Mesendoderm (in vitro differentiated cells): Measurements from ENCODE around the gene LRIG1.

Experiments used
- DNase-seq: peaks from one replicate; pipeline ENCODE4 v3.0.0; 2013
- H2AK5ac ChIP-seq: 2 replicates; pipeline ENCODE4 v1.6.1; 2013; ENCODE audit warnings: low read length, inconsistent platforms
- H2BK120ac ChIP-seq: 2 replicates; pipeline ENCODE4 v1.6.1; 2013; ENCODE audit warnings: low read depth, mild to moderate bottlenecking, low read length, moderate library complexity, mixed read lengths
- H2BK15ac ChIP-seq: replicated peaks from 2 replicates; pipeline ENCODE4 v1.6.1; 2013; ENCODE audit warnings: low read depth, mild to moderate bottlenecking, moderate library complexity
- H2BK5ac ChIP-seq: 2 replicates; pipeline ENCODE4 v1.6.1; 2013; ENCODE audit warnings: low read length, inconsistent platforms
- H3K18ac ChIP-seq: 2 replicates; pipeline ENCODE4 v1.6.1; 2013; ENCODE audit warnings: mild to moderate bottlenecking, low read length, mixed read lengths
- H3K23ac ChIP-seq: one replicate; pipeline ENCODE4 v1.6.1; 2013; ENCODE audit warnings: low read length
- H3K27ac ChIP-seq: 2 replicates; pipeline ENCODE4 v1.5.1; 2013; ENCODE audit warnings: low read depth, mild to moderate bottlenecking, inconsistent platforms, low read length, moderate library complexity
- H3K27me3 ChIP-seq: 2 replicates; pipeline ENCODE4 v1.6.1; 2013; ENCODE audit warnings: low read length, control low read depth, mild to moderate bottlenecking, inconsistent platforms; ENCODE audit not compliant: insufficient read depth, poor library complexity
- H3K36me3 ChIP-seq: 2 replicates; pipeline ENCODE4 v1.6.1; 2013; ENCODE audit warnings: low read length, inconsistent platforms; ENCODE audit not compliant: control insufficient read depth, insufficient read depth
- H3K4ac ChIP-seq: one replicate; pipeline ENCODE4 v1.6.1; 2013; ENCODE audit warnings: low read depth, mild to moderate bottlenecking, low read length, moderate library complexity
- H3K4me1 ChIP-seq: 2 replicates; pipeline ENCODE4 v1.6.1; 2013; ENCODE audit warnings: low read depth, low read length, inconsistent platforms; ENCODE audit not compliant: control insufficient read depth
- H3K4me2 ChIP-seq: 2 replicates; pipeline ENCODE4 v1.6.1; 2013; ENCODE audit warnings: low read length
- H3K4me3 ChIP-seq: 2 replicates; pipeline ENCODE4 v1.5.1; 2013; ENCODE audit warnings: mild to moderate bottlenecking, low read length
- H3K56ac ChIP-seq: one replicate; pipeline ENCODE4 v1.6.1; 2013; ENCODE audit warnings: low read length
- H3K79me1 ChIP-seq: 2 replicates; pipeline ENCODE4 v1.6.1; 2013; ENCODE audit warnings: low read length, inconsistent platforms
- H3K79me2 ChIP-seq: 2 replicates; pipeline ENCODE4 v1.6.1; 2013; ENCODE audit warnings: mild to moderate bottlenecking, low read length; ENCODE audit not compliant: control insufficient read depth, insufficient read depth
- H3K9ac ChIP-seq: 2 replicates; pipeline ENCODE4 v1.6.1; 2013; ENCODE audit warnings: low read length, inconsistent platforms
- H4K5ac ChIP-seq: one replicate; pipeline ENCODE4 v1.6.1; 2013; ENCODE audit warnings: low read length
- H4K8ac ChIP-seq: one replicate; pipeline ENCODE4 v1.6.1; 2013; ENCODE audit warnings: low read depth, mild to moderate bottlenecking, control low read depth, low read length, moderate library complexity
- WGBS: extraction: QIAGEN DNeasy Blood & Tissue Kit; methylation state at CpG from one replicate; pipeline ENCODE4 v1.1.7; 2013; ENCODE audit warnings: low lambda C conversion rate, missing lambda C conversion rate; ENCODE audit not compliant: insufficient coverage; ENCODE audit errors: extremely low coverage; 5-methylcytosine and 5-hydroxymethylcytosine counted together

LRIG1 gene

GRCh38 chr3:66432767-66433521 lies 67.9 kb downstream of the LRIG1 start:
- no peak overlapping the region for H3K27ac ChIP-seq
- no peak overlapping the region for H4K5ac ChIP-seq

GRCh38 chr3:66432041-66432766 lies 68.6 kb downstream of the LRIG1 start:
- H2AK5ac ChIP-seq: no peak overlapping the region
- peaks cover 29% of the 10 kb centered on the region for H3K79me2 ChIP-seq
- no peak overlapping the region for H3K4me3 ChIP-seq
- H3K79me1 ChIP-seq: peaks cover 35% of the 10 kb centered on the region
- H3K4me2 ChIP-seq: no peak overlapping the region
- WGBS: no CpG with 5 or more reads among the region's 11 CpGs
- no peak overlapping the region for H3K56ac ChIP-seq
- H2BK120ac ChIP-seq: no peak overlapping the region
- H2BK15ac ChIP-seq: no peak overlapping the region
- peaks cover 21% of the 10 kb centered on the region for H3K4me1 ChIP-seq
- DNase-seq: no peak
- H3K18ac ChIP-seq: no peak overlapping the region
- H3K23ac ChIP-seq: no peak overlapping the region
- H4K8ac ChIP-seq: no peak overlapping the region
- H3K27ac ChIP-seq: no peak overlapping the region
- H2BK5ac ChIP-seq: no peak overlapping the region
- H3K9ac ChIP-seq: no peak overlapping the region
- H3K36me3 ChIP-seq: no peaks in the 10 kb centered on the region
- H4K5ac ChIP-seq: no peak overlapping the region
- H3K4ac ChIP-seq: no peak overlapping the region
- H3K27me3 ChIP-seq: no peaks in the 10 kb centered on the region

More at GRCh38 chr3:66432767-66433521, 67.9 kb downstream of the LRIG1 start:
- Histone ChIP-seq H3K56ac (no peak overlapping the region), H3K4ac (no peak overlapping the region), H2BK120ac (no peak overlapping the region), H3K4me1 (peaks cover 23% of the 10 kb centered on the region), H3K4me3 (no peak overlapping the region), H3K18ac (no peak overlapping the region), H3K27me3 (no peaks in the 10 kb centered on the region), H2BK5ac (no peak overlapping the region), H3K23ac (no peak overlapping the region), H3K79me2 (peaks cover 29% of the 10 kb centered on the region), H3K36me3 (no peaks in the 10 kb centered on the region), H2BK15ac (no peak overlapping the region), H4K8ac (no peak overlapping the region), H3K9ac (no peak overlapping the region), H2AK5ac (no peak overlapping the region), H3K4me2 (no peak overlapping the region), H3K79me1 (peaks cover 35% of the 10 kb centered on the region)
- no peak for DNase-seq
- WGBS: no CpG with 5 or more reads among the region's 9 CpGs

GRCh38 chr3:66431494-66431893 lies 69.3 kb downstream of the LRIG1 start:
- H3K23ac ChIP-seq: no peak overlapping the region
- H3K79me1 ChIP-seq: peaks cover 39% of the 10 kb centered on the region
- peaks cover 15% of the 10 kb centered on the region for H3K4me1 ChIP-seq
- no peak for DNase-seq
- no peak overlapping the region for H3K9ac ChIP-seq
- H4K5ac ChIP-seq: no peak overlapping the region
- H3K4me2 ChIP-seq: no peak overlapping the region
- H4K8ac ChIP-seq: no peak overlapping the region
- H2AK5ac ChIP-seq: no peak overlapping the region
- H2BK5ac ChIP-seq: no peak overlapping the region
- no peak overlapping the region for H2BK15ac ChIP-seq
- H3K27ac ChIP-seq: no peak overlapping the region
- no peak overlapping the region for H3K56ac ChIP-seq
- H3K4ac ChIP-seq: no peak overlapping the region
- no peak overlapping the region for H3K4me3 ChIP-seq
- H3K79me2 ChIP-seq: peaks cover 33% of the 10 kb centered on the region
- no peaks in the 10 kb centered on the region for H3K27me3 ChIP-seq
- no CpG with 5 or more reads among the region's 3 CpGs for WGBS
- H3K36me3 ChIP-seq: no peaks in the 10 kb centered on the region
- H2BK120ac ChIP-seq: no peak overlapping the region
- no peak overlapping the region for H3K18ac ChIP-seq

- no peak overlapping the region for H2AK5ac ChIP-seq
- H2BK120ac ChIP-seq: no peak overlapping the region
- no peak for DNase-seq
- H3K4ac ChIP-seq: no peak overlapping the region
- no peak overlapping the region for H3K23ac ChIP-seq
- no peaks in the 10 kb centered on the region for H3K27me3 ChIP-seq
- WGBS: no CpG with 5 or more reads among the region's 8 CpGs
- no peak overlapping the region for H2BK5ac ChIP-seq
- no peak overlapping the region for H3K27ac ChIP-seq
- no peak overlapping the region for H3K9ac ChIP-seq
- no peak overlapping the region for H3K56ac ChIP-seq
- H3K4me3 ChIP-seq: no peak overlapping the region
- H4K5ac ChIP-seq: no peak overlapping the region
- peaks cover 35% of the 10 kb centered on the region for H3K79me1 ChIP-seq
- no peak overlapping the region for H2BK15ac ChIP-seq
- H3K4me1 ChIP-seq: peaks cover 9% of the 10 kb centered on the region
- no peak overlapping the region for H3K4me2 ChIP-seq
- no peak overlapping the region for H4K8ac ChIP-seq
- H3K36me3 ChIP-seq: no peaks in the 10 kb centered on the region
- H3K79me2 ChIP-seq: peaks cover 31% of the 10 kb centered on the region
- no peak overlapping the region for H3K18ac ChIP-seq
Observed at GRCh38 chr3:66430876-66431275, 69.9 kb downstream of the LRIG1 start.

GRCh38 chr3:66428733-66429132 lies 72.1 kb downstream of the LRIG1 start:
- peaks cover 32% of the 10 kb centered on the region for H3K79me2 ChIP-seq
- no peak overlapping the region for H3K27ac ChIP-seq
- H3K27me3 ChIP-seq: no peaks in the 10 kb centered on the region
- no peak overlapping the region for H3K4me2 ChIP-seq
- no peak overlapping the region for H3K18ac ChIP-seq
- no peak overlapping the region for H2BK15ac ChIP-seq
- no peak overlapping the region for H3K23ac ChIP-seq
- H3K4ac ChIP-seq: no peak overlapping the region
- H3K4me1 ChIP-seq: peaks cover 5% of the 10 kb centered on the region
- H3K9ac ChIP-seq: no peak overlapping the region
- peaks cover 36% of the 10 kb centered on the region for H3K79me1 ChIP-seq
- H3K56ac ChIP-seq: no peak overlapping the region
- no peak overlapping the region for H2BK5ac ChIP-seq
- H3K36me3 ChIP-seq: no peaks in the 10 kb centered on the region
- no peak overlapping the region for H2BK120ac ChIP-seq
- no peak overlapping the region for H2AK5ac ChIP-seq
- H4K8ac ChIP-seq: no peak overlapping the region
- no peak overlapping the region for H3K4me3 ChIP-seq
- DNase-seq: peak; percentile 79
- H4K5ac ChIP-seq: no peak overlapping the region
- WGBS: no CpG with 5 or more reads among the region's 5 CpGs
